SH-SY5Y (cell line): ENCODE measurements around the gene SEPTIN8.

Experiments
- GATA2 ChIP-seq: IDR thresholded peaks from 2 replicates; pipeline ENCODE4 v1.6.1; 2011; ENCODE audit warnings: mild to moderate bottlenecking, low read depth, low read length
- GATA3 ChIP-seq: IDR thresholded peaks from 2 replicates; pipeline ENCODE4 v1.6.1; 2011; ENCODE audit warnings: low read depth, mild to moderate bottlenecking, low read length, moderate library complexity

- no peak for TF ChIP-seq GATA2
- TF ChIP-seq GATA3: no peak
These were observed 42.4 kb downstream of the SEPTIN8 start for GRCh38 chr5:132734687-132735086.
